ENCODE results near the gene CORIN.

DNA sequence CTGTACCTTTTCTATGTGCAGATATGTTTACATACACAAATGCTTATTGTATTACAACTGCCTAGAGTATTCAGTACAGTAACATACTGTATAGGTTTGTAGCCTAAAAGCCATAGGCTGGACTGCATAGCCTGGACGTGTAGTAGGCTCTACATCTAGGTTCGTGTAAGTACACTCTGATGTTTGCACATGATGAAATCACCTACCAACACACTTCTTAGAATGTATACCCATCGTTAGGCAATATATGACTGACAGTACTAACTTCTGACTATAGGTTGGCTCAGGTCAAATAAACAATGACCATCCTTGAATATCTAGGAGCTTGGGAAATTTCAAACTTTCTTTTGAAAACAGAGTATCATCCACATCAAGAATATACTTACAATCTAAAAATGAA is 139.0 kb downstream of the CORIN start:
- TF ChIP-seq, protein P1, sequence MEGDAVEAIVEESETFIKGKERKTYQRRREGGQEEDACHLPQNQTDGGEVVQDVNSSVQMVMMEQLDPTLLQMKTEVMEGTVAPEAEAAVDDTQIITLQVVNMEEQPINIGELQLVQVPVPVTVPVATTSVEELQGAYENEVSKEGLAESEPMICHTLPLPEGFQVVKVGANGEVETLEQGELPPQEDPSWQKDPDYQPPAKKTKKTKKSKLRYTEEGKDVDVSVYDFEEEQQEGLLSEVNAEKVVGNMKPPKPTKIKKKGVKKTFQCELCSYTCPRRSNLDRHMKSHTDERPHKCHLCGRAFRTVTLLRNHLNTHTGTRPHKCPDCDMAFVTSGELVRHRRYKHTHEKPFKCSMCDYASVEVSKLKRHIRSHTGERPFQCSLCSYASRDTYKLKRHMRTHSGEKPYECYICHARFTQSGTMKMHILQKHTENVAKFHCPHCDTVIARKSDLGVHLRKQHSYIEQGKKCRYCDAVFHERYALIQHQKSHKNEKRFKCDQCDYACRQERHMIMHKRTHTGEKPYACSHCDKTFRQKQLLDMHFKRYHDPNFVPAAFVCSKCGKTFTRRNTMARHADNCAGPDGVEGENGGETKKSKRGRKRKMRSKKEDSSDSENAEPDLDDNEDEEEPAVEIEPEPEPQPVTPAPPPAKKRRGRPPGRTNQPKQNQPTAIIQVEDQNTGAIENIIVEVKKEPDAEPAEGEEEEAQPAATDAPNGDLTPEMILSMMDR (IDR thresholded peaks at IDR 0.05), result no peak
- no peak for TF ChIP-seq POLR2A (IDR thresholded peaks at IDR 0.05)
- no peak for TF ChIP-seq POLR2AphosphoS5 (IDR thresholded peaks at IDR 0.05)
- TF ChIP-seq EP300 (IDR thresholded peaks at IDR 0.05), result no peak

Data from suprapubic skin (tissue), 4 donors.